ENCODE measurements around the gene ADRA2C.

DNA sequence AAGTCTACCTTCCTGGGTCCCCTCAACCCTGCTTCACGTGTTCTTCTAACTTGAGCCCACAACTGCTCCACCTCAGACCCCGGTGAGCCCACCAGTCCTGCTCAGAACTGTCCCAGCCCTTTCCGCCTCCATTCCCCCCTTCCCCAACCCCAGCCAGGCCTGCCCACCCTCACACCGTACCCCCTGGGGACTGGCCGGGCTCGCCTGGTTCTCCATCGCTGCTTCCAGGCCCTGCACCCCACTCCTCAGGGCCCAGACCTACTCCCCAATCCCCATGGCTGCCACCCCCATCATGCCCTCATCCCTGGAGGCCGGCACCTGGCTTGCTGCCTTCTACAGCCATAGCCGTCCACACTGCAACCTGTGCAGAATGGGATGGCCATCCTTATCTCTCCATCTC is 23.4 kb downstream of the ADRA2C start:
- TF ChIP-seq CTCF (IDR thresholded peaks at IDR 0.05; ENCODE audit: borderline replicate concordance, extremely low read depth, low read length, poor library complexity, severe bottlenecking) (no peak), EZH2 (IDR thresholded peaks at IDR 0.05; ENCODE audit: borderline replicate concordance, low read depth, low read length, severe bottlenecking) (no peak)
